DMS53 treated with DMSO at 0.1 percent for 48 hours (cell line): ENCODE results near the gene AFF3.

ENCODE experiments used
- DNase-seq: peaks from one replicate; lab custom pipeline; 2025; ENCODE audit not compliant: unreplicated experiment; lab: John Stamatoyannopoulos, UW

Gene AFF3

DNA sequence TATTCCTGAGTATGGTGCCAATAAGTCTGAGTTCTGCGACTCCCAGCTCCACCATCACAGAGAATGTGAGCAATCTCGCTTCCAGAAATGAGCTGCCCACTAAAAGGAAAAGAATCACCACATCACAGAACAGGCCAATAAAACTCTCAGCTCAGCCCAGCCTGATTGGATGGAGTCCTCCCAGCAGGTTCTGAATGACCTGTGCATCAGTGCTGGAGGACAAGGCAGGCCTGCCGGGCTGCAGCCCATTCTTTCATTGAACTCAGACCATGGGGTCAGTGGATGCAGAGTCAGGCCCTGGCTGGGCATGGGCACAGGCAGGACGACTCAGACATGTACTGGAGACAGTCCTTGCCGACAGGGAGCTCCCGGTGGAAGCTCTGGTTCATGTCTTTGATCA lies 519.9 kb downstream of the AFF3 start:
- no peak for DNase-seq

GRCh38 chr2:99621774-99622173 lies 520.6 kb downstream of the AFF3 start:
- DNase-seq: no peak

DNA sequence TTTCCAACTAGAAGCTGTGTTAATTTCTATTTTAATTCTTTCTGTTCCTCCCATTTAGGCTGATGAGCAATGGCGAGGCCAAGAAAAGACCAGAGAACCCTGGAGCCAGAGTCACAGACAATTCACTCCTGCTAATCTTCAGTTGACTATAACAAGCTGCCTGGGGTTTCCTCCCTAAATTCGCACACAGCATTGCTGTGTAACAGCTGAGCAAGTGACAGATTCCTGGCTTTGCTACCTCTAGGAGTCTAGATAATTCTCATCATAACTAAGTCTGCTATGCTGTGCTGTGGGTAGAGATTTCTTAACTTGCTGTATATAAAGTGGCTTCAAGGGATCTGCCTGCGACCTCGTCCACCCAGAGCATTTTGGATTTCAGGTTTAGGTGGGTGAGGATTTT lies 521.3 kb downstream of the AFF3 start:
- DNase-seq: no peak

DNA sequence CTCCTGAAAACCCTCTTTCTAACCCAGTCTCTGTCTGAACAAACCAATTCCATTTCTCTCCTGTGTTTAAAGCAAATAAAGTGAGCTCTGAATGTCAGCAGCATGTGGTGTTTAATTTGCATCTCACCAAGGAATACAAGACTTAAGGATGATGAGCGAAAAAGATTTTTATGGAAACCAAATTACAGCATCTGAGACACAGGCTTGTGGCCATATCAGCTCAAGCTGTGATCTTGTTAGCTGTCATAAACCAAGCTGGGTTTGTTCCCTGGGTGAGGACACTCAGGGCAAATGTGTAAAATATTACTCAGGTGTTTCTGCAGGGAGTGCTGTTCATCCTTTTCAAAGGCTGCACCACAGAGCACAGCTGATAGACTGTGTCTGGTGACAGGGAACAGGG lies 523.2 kb downstream of the AFF3 start:
- DNase-seq: no peak

DNA sequence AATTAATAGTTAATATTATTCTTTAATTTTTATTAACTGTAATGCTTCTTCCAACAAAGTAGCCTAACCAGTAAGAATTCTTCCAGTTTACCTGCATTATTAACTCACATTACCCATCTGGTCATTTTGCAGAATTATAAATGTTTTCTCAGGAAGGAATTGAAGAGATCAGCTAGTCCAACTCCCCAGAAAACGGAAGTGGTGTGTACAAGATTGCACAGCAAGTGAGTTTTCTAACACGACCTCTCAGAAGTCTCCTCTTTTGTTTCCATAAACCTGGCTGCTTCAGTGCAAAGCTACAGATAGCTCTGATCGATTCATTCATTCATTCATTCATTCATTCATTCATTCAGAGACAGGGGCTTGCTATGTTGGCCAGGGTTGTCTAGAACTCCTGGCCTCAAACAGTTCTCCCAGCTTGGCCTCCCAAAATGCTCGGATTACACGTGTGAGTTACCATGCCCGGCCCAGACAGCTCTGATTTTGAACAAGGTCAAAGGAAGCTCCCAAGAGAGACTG lies 523.8 kb downstream of the AFF3 start:
- no peak for DNase-seq

DNA sequence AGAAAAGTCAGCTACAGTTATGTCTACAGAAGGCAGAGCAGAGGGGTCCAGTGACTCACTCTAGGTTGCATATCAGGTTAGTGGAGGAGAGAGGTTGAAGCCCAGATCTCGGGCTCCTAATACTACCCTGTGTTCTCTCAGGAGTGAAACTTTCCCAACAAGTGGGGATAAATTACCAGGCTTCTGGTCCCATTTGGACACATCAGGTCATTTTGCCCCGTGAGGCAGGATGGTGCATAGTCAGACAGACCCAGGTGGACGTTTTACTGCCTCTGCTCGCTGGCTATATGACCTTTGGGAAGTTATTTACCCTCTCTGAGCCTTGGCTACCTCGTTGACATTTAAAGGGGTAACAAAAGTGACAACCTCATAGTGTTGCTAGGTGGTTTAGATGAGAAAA lies 524.6 kb downstream of the AFF3 start:
- DNase-seq: no peak

GRCh38 chr2:99615247-99615771 lies 527.1 kb downstream of the AFF3 start:
- DNase-seq: no peak

DNA sequence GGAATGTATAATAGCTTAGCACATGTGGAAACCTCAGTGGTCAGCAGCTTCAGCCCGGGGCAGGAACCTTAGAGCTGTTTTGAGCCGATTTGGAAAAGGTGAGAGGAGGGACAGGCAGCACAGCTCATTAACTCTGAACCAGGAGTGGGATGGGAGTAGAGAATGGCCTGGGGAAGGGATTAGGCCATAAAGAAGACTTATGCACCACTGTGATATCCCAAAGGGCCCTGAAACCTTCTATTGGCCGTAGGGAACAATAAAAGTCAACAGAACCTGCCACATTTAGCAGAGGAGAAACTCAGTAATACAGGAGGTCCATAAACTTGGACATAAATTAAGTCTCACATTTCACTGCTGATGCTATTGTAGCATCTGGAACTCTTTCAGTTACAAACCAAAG lies 528.4 kb downstream of the AFF3 start:
- DNase-seq: no peak

DNA sequence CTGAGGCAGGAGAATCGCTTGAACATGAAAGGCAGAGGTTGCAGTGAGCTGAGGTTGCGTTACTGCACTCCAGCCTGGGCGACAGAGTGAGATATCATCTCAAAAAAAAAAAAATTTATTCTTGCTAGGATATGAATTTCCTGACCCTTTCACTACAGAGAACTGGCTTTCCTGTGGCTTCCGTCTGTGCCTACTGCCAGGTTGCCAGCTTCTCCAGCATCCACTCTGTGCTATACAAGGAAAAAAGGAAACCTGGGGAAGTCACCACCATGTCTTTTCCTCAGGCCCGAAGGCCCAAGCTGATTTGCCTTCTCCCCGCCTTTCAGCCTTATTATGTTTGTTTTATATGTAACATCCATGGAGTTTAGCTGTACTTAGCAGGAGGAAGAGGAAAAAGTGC lies 530.6 kb downstream of the AFF3 start:
- no peak for DNase-seq

GRCh38 chr2:99611034-99611433 lies 531.4 kb downstream of the AFF3 start:
- no peak for DNase-seq

- DNase-seq: no peak
Observed at GRCh38 chr2:99609851-99610381, 532.5 kb downstream of the AFF3 start.

- DNase-seq: no peak
Observed at GRCh38 chr2:99608861-99609260, 533.5 kb downstream of the AFF3 start.

- DNase-seq: no peak
Observed at GRCh38 chr2:99607861-99608491, 534.4 kb downstream of the AFF3 start.

DNA sequence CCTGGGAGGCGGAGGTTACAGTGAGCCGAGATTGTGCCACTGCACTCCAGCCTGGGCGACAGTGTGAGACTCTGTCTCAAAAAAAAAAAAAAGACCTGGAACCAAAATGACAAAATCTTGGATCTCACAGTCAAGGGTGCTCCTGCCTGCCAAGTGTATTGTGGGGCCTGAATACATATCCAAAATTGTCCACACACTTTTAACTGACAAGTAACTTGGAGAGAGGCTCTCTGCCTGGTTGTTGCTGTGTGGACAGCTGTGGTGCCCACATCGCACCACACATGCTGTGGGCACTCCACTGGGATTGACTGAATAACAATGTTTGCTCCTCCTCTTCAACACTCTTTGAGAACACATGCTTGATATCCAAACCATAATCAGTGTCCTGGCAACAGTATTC lies 534.9 kb downstream of the AFF3 start:
- no peak for DNase-seq

DNA sequence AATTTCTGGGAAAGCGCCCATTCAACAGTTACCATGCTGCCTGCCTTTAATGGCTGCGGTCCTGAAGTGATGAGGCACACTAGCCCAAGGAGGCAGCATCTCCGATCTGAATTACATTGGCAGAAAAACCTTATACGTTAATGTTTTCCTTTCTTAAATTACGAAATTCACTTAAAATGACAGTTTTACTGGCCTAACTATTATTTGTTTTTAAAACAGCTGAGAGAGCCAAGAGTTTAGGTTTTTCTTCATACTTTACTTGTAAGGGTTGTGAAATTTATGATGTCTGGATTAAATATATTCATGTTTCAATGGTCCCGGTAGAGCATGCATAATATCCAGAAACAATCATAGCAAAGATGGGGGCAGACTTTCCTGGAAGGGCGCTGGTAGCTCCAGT lies 537.4 kb downstream of the AFF3 start:
- DNase-seq: no peak

DNA sequence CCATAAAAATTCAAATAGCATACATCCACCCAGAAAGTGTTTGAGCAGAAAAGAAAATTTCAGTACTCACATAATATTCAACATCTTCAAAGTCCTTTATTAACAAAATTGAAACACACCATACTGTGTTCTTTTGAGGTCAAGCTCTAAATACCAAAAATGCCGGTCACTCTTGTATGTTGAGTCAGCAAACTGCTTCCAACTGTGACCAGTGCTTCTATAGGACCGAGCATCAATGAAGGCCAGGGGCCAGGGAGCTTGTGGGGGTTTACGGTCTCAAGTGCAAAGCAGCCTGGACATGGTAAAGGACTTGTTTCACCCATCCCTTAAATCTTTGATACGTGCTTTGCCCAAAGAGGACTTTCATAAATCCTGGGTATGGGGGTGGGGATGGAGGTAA lies 539.9 kb downstream of the AFF3 start:
- DNase-seq: no peak

- DNase-seq: no peak
Observed at GRCh38 chr2:99600981-99601651, 541.3 kb downstream of the AFF3 start.

- no peak for DNase-seq
Observed at GRCh38 chr2:99598441-99598840, 543.9 kb downstream of the AFF3 start.

- no peak for DNase-seq
Observed at GRCh38 chr2:99597616-99598015, 544.8 kb downstream of the AFF3 start.

DNA sequence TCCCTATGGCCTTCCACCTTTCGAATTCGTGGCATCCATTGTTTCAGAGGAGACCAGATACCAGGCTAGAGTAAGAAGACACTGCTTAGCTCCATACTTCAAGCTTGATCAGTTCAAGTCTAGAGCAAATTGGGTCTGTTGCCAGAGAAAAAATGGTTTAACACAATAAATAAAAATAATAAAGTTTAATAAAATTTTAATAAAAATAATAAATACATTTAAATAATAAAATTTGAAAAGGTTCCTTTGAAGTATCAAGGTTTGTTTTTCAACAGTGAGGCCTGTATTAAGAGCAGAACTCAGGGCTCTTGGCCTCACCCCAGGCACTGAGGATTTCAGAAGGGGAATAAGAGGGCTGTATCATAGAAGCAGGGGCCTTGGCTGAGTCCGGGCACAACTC lies 547.0 kb downstream of the AFF3 start:
- no peak for DNase-seq

- no peak for DNase-seq
Observed at GRCh38 chr2:99593692-99594427, 548.5 kb downstream of the AFF3 start.

DNA sequence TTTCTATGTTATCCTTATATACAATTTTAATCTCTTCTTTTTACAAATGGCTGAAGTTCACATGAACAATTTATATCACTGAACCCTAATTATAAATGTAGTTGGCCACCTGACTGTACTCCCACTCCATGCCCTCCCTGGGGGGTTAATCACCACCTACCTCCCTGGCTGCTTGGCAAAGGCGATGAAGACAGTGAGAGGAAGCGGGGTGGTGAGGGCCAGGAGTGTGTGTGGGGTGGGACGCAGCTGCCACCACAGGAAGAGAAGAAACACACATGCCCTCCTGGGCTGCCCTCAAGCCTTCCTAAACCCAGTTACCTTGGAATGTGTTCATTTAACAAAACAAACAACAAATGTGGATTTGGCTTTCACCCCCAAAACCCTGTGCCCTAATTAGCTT lies 565.6 kb downstream of the AFF3 start:
- DNase-seq: no peak
